ENCODE measurements around the gene RASGRP4. TPM values are rescaled to one million over a fixed set of nuclear protein-coding genes. Genes with fewer than 3 reads are reported as not detected.

The RASGRP4 gene
- total and polyA plus RNA-seq, 10 of the 15 experiments (the other 5 are each of a cell fraction or from before 2014, with no cell fraction given): 0.24 to 7.4 (median 3.3) TPM

DNA sequence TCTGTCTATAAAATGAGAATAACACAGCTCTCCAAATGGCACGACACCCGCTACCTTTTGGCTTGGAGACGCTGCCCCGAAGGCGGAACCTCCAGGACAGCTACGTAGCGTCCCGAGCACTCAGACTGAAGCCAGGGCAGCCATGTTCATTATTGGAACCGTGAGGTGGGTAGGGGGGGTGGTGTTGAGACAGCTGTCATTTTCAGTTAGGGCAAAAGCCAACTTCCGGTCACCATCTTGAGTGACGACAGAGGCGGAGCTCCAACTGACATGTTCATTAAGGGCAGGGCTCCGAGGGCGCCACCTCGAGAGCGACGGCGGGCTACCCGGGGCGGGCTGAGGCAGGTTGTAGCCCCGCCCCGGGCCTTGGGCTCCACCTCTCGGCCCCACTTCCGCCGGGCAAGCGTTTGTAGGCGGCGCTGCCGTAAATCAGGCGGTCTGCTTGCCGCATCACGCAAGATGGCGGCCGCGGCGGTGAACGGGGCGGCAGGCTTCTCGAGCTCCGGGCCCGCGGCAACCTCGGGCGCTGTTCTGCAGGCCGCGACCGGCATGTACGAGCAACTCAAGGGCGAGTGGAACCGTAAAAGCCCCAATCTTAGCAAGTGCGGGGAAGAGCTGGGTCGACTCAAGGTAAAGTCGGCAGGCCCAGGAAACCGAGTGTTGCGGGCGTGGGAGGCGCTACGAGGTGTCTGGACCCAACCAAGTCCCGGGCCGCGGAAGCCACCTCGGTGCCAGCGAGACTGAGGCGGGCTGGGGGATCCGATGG lies 51.5 kb downstream of the RASGRP4 start, which contains the start of gene PSMD8:
TSS of gene PSMD8 (plus strand) at position 240 of the 766 bp plus-strand sequence. CDS start at position 271, 31 bp downstream.
- in situ Hi-C loops (cut with MboI): loop anchor here (5.0 kb wide), 1 partner anchor 37 kb away; the partner anchor contains the start of gene CATSPERG
- ChIA-PET CTCF (interaction anchor here (0.6 to 2.8 kb wide), 16 partner anchors 13 to 556 kb away, joined by 3 to 34 read pairs (median 4); partner anchors contain the start of genes CATSPERG, FAM98C, GGN and MRPS12), POLR2A (interaction anchor here (0.5 to 2.6 kb wide), 16 partner anchors 10 to 909 kb away, joined by 3 to 26 read pairs (median 4); partner anchors contain the start of genes CATSPERG, FAM98C, GGN and NFKBIB), SMC1A (ENCODE audit: uncharacterized antibody, unreplicated experiment) (interaction anchor here (0.6 to 1.7 kb wide), 9 partner anchors 28 to 475 kb away, joined by 3 to 21 read pairs (median 5); partner anchors contain the start of genes ACTN4, CATSPERG and FAM98C), RAD21 (ENCODE audit: unreplicated experiment) (interaction anchor here (0.5 to 4.8 kb wide), 18 partner anchors 13 to 556 kb away, joined by 3 to 46 read pairs (median 4); partner anchors contain the start of genes ACTN4, CATSPERG, EIF3K and FAM98C)
- peak; percentile 100 for FAIRE-seq
- Histone ChIP-seq H3K4me2 (ENCODE audit: control insufficient read depth, insufficient read depth) (peak within 1 kb of the TSS; percentile 97), H3K4me3 (peak within 1 kb of the TSS; percentile 81), H3K27ac (ENCODE audit: control insufficient read depth, insufficient read depth) (peak within 1 kb of the TSS; percentile 88), H4K20me1 (ENCODE audit: control insufficient read depth, insufficient read depth) (no peaks in the 10 kb centered on the region), H3K27me3 (replicated peaks in 1 of 2; ENCODE audit: control insufficient read depth in 2 of 2, insufficient read depth in 2 of 2, low read length in 1 of 2) (peaks cover 0 to 2% of the 10 kb centered on the region in 2 experiments; a peak in 1 of 4 replicates), H3K9ac (ENCODE audit: control insufficient read depth, insufficient read depth, low read length) (peak within 1 kb of the TSS; percentile 89), H3K36me3 (ENCODE audit: control insufficient read depth in 2 of 2, insufficient read depth in 2 of 2, low read length in 1 of 2) (peaks cover 2 to 10% of the 10 kb centered on the region in 2 experiments; a peak in 3 of 4 replicates), H3K4me1 (ENCODE audit: control insufficient read depth, insufficient read depth, low read length) (peaks cover 14% of the 10 kb centered on the region), H3K9me3 (replicated peaks; ENCODE audit: control insufficient read depth, insufficient read depth, low read length) (no peaks in the 10 kb centered on the region), H2AFZ (ENCODE audit: control insufficient read depth, low read depth, low read length) (peak within 1 kb of the TSS; percentile 99), H3K79me2 (ENCODE audit: control insufficient read depth, insufficient read depth, low read length) (peaks cover 28% of the 10 kb centered on the region)
- ATAC-seq: peak; percentile 99
- intact Hi-C loops (cut with micrococcal nuclease; ENCODE audit: unreplicated experiment): loop anchor here (1.0 kb wide), 1 partner anchor 39 kb away; the partner anchor contains the start of gene CATSPERG
- peak; percentile 99 for DNase-seq (ENCODE audit: low read depth, low spot score)
- BruUV-seq (replicated peaks): no TSS peak
- WGBS (ENCODE audit: insufficient coverage, insufficient replicate concordance, low lambda C conversion rate, missing lambda C conversion rate): under 1% methylated on average over 65 of the region's 65 CpGs
- TF ChIP-seq RELA (IDR thresholded peaks at IDR 0.05; ENCODE audit: borderline replicate concordance, partially characterized antibody): peak; percentile 48
- TF ChIP-seq, protein P1, sequence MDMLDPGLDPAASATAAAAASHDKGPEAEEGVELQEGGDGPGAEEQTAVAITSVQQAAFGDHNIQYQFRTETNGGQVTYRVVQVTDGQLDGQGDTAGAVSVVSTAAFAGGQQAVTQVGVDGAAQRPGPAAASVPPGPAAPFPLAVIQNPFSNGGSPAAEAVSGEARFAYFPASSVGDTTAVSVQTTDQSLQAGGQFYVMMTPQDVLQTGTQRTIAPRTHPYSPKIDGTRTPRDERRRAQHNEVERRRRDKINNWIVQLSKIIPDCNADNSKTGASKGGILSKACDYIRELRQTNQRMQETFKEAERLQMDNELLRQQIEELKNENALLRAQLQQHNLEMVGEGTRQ (IDR thresholded peaks at IDR 0.05; ENCODE audit: borderline replicate concordance, low read depth, low read length): no peak
- TF ChIP-seq, protein P2, sequence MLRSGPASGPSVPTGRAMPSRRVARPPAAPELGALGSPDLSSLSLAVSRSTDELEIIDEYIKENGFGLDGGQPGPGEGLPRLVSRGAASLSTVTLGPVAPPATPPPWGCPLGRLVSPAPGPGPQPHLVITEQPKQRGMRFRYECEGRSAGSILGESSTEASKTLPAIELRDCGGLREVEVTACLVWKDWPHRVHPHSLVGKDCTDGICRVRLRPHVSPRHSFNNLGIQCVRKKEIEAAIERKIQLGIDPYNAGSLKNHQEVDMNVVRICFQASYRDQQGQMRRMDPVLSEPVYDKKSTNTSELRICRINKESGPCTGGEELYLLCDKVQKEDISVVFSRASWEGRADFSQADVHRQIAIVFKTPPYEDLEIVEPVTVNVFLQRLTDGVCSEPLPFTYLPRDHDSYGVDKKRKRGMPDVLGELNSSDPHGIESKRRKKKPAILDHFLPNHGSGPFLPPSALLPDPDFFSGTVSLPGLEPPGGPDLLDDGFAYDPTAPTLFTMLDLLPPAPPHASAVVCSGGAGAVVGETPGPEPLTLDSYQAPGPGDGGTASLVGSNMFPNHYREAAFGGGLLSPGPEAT (IDR thresholded peaks at IDR 0.05; ENCODE audit: low read depth): peak; percentile 45
- TF ChIP-seq CBX3 (IDR thresholded peaks at IDR 0.05; ENCODE audit: borderline replicate concordance, low read depth): no peak
- peak; percentile 68 for TF ChIP-seq SMAD1 (IDR thresholded peaks at IDR 0.05; ENCODE audit: low read depth, partially characterized antibody)
- TF ChIP-seq HCFC1 (IDR thresholded peaks at IDR 0.05; ENCODE audit: low read length): peak; percentile 85
- no peak for TF ChIP-seq ZNF592 (IDR thresholded peaks at IDR 0.05)
- peak; percentile 65; the same call in 1 of the 2 replicates for TF ChIP-seq RUNX3 (IDR thresholded peaks at IDR 0.05; ENCODE audit: low read length)
- TF ChIP-seq, protein P3, sequence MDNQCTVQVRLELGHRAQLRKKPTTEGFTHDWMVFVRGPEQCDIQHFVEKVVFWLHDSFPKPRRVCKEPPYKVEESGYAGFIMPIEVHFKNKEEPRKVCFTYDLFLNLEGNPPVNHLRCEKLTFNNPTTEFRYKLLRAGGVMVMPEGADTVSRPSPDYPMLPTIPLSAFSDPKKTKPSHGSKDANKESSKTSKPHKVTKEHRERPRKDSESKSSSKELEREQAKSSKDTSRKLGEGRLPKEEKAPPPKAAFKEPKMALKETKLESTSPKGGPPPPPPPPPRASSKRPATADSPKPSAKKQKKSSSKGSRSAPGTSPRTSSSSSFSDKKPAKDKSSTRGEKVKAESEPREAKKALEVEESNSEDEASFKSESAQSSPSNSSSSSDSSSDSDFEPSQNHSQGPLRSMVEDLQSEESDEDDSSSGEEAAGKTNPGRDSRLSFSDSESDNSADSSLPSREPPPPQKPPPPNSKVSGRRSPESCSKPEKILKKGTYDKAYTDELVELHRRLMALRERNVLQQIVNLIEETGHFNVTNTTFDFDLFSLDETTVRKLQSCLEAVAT (IDR thresholded peaks at IDR 0.05): peak; percentile 52; the same call in 1 of the 2 replicates
- peak; percentile 97 for TF ChIP-seq PML (IDR thresholded peaks at IDR 0.05; ENCODE audit: low read length)
- TF ChIP-seq GATAD2B (conservative IDR thresholded peaks at IDR 0.05; ENCODE audit: low read depth): peak; percentile 94
- TF ChIP-seq FOXK2 (IDR thresholded peaks at IDR 0.05): no peak; the same call in 1 of the 2 replicates
- TF ChIP-seq CHD1 (IDR thresholded peaks at IDR 0.05; ENCODE audit: low read depth, low read length): no peak
- TF ChIP-seq SREBF2 (IDR thresholded peaks at IDR 0.05; ENCODE audit: low read length): no peak; the same call in 1 of the 2 replicates

Measured in GM12878 (cell line).